KMS-11 (cell line): ENCODE measurements around the gene ACTR1A.

Experiments
- H2AFZ ChIP-seq: fragments of 200-600 bp; sonication (generic); 2 replicates; pipeline ENCODE4 v1.6.1; 2016; ENCODE audit warnings: antibody characterized with exemption, mixed run types, low read depth
- H3K27ac ChIP-seq: fragments of 200-600 bp; sonication (generic); 2 replicates; pipeline ENCODE4 v1.6.1; 2016; ENCODE audit warnings: mild to moderate bottlenecking, mixed run types
- H3K27me3 ChIP-seq: fragments of 200-600 bp; sonication (generic); 2 replicates; pipeline ENCODE4 v1.6.1; 2017; ENCODE audit warnings: mild to moderate bottlenecking, low read depth, mixed run types, moderate library complexity; ENCODE audit not compliant: insufficient read depth
- H3K36me3 ChIP-seq: fragments of 200-600 bp; sonication (generic); 2 replicates; pipeline ENCODE4 v1.6.1; 2017; ENCODE audit warnings: mild to moderate bottlenecking, mixed run types; ENCODE audit not compliant: insufficient read depth
- H3K4me1 ChIP-seq: fragments of 200-600 bp; sonication (generic); 2 replicates; pipeline ENCODE4 v1.6.1; 2016; ENCODE audit warnings: mild to moderate bottlenecking, low read depth, mixed run types; ENCODE audit not compliant: poor library complexity, severe bottlenecking
- H3K4me2 ChIP-seq: fragments of 200-600 bp; sonication (generic); 2 replicates; pipeline ENCODE4 v1.7.0; 2016; ENCODE audit warnings: mild to moderate bottlenecking, mixed run types
- H3K4me3 ChIP-seq: fragments of 200-600 bp; sonication (generic); IDR thresholded peaks from 2 replicates; pipeline ENCODE4 v1.6.1; 2017; ENCODE audit warnings: low read depth, low read length, mixed read lengths; ENCODE audit not compliant: insufficient read depth
- H3K79me2 ChIP-seq: fragments of 200-600 bp; sonication (generic); 2 replicates; pipeline ENCODE4 v1.6.1; 2016; ENCODE audit warnings: low read depth, mixed run types; ENCODE audit not compliant: insufficient read depth
- H3K9ac ChIP-seq: fragments of 200-600 bp; sonication (generic); 2 replicates; pipeline ENCODE4 v1.6.1; 2016; ENCODE audit warnings: mild to moderate bottlenecking, mixed run types
- H4K20me1 ChIP-seq: fragments of 200-600 bp; sonication (generic); 2 replicates; pipeline ENCODE4 v1.6.1; 2016; ENCODE audit warnings: mild to moderate bottlenecking, mixed run types; ENCODE audit not compliant: insufficient read depth
- CTCF ChIP-seq: fragments of 200-600 bp; sonication (generic); conservative IDR thresholded peaks from 2 replicates; pipeline ENCODE4 v1.6.1; 2017; ENCODE audit warnings: low read depth, mild to moderate bottlenecking, antibody characterized with exemption, low read length, moderate library complexity, mixed read lengths

Gene ACTR1A

GRCh38 chr10:102432162-102432950 is 70.2 kb downstream of the ACTR1A start, which contains the start of gene CUEDC2:
CUEDC2 (minus strand) TSS chr10:102432574; CDS start chr10:102425188, 7,386 bp downstream.
- peaks cover 12% of the 10 kb centered on the region; the same call in 1 of the 2 replicates for H3K27me3 ChIP-seq
- no peak for TF ChIP-seq CTCF
- no peaks in the 10 kb centered on the region; the same call in 1 of the 2 replicates for H3K79me2 ChIP-seq
- peaks cover 15% of the 10 kb centered on the region for H3K4me1 ChIP-seq
- H3K27ac ChIP-seq = peak within 1 kb of the TSS; percentile 47
- H4K20me1 ChIP-seq = no peaks in the 10 kb centered on the region
- peak within 1 kb of the TSS; percentile 80 for H3K9ac ChIP-seq
- peak within 1 kb of the TSS; percentile 32 for H3K4me3 ChIP-seq
- H3K36me3 ChIP-seq = no peaks in the 10 kb centered on the region
- peak within 1 kb of the TSS; percentile 81 for H3K4me2 ChIP-seq
- H2AFZ ChIP-seq = peak within 1 kb of the TSS; percentile 72

GRCh38 chr10:102431452-102432124 is 70.9 kb downstream of the ACTR1A start:
- H4K20me1 ChIP-seq = no peaks in the 10 kb centered on the region
- H3K4me1 ChIP-seq = peaks cover 15% of the 10 kb centered on the region
- H3K79me2 ChIP-seq = no peaks in the 10 kb centered on the region; the same call in 1 of the 2 replicates
- peak overlapping the region; percentile 32 for H3K4me3 ChIP-seq
- peak overlapping the region; percentile 81 for H3K4me2 ChIP-seq
- H3K27ac ChIP-seq = peak overlapping the region; percentile 47
- H3K27me3 ChIP-seq = peaks cover 12% of the 10 kb centered on the region; the same call in 1 of the 2 replicates
- H3K9ac ChIP-seq = peak overlapping the region; percentile 80
- H2AFZ ChIP-seq = peak overlapping the region; percentile 72
- no peak for TF ChIP-seq CTCF
- H3K36me3 ChIP-seq = no peaks in the 10 kb centered on the region

GRCh38 chr10:102429468-102429867 is 73.0 kb downstream of the ACTR1A start:
- Histone ChIP-seq H3K9ac (no peak overlapping the region), H3K27ac (no peak overlapping the region), H3K4me2 (no peak overlapping the region), H3K36me3 (no peaks in the 10 kb centered on the region), H3K4me1 (peaks cover 15% of the 10 kb centered on the region), H3K4me3 (no peak overlapping the region), H4K20me1 (no peaks in the 10 kb centered on the region), H3K79me2 (no peaks in the 10 kb centered on the region; the same call in 1 of the 2 replicates), H2AFZ (no peak overlapping the region), H3K27me3 (peaks cover 6% of the 10 kb centered on the region; the same call in 1 of the 2 replicates)
- no peak for TF ChIP-seq CTCF
